Measurements from ENCODE around the gene HTT-AS. TPM values are rescaled to one million over a fixed set of nuclear protein-coding genes. Genes with fewer than 3 reads are reported as not detected.

Gene HTT-AS
- total and polyA plus RNA-seq, 2 of the 8 experiments (the other 6 are each of a cell fraction or from before 2014, with no cell fraction given): not detected

- no peak for TF ChIP-seq ATF2 (IDR thresholded peaks at IDR 0.05; ENCODE audit: low read length)
- TF ChIP-seq GTF2F1 (IDR thresholded peaks at IDR 0.05; ENCODE audit: borderline replicate concordance, low read depth, low read length): no peak
- TF ChIP-seq SAP30 (IDR thresholded peaks at IDR 0.05; ENCODE audit: insufficient read depth, insufficient replicate concordance, low read length): no peak
- TF ChIP-seq TAF1 (IDR thresholded peaks at IDR 0.05; ENCODE audit: low read depth, low read length): no peak
- TF ChIP-seq CBX8 (IDR thresholded peaks at IDR 0.05; ENCODE audit: borderline replicate concordance, low read depth, low read length): no peak
- no peak for TF ChIP-seq CREB1 (IDR thresholded peaks at IDR 0.05)
- TF ChIP-seq BRCA1 (IDR thresholded peaks at IDR 0.05; ENCODE audit: low read depth, low read length): no peak
Measured at GRCh38 chr4:3039706-3040366, 34.5 kb downstream of the HTT-AS start (continued).
